Sciatic nerve (tissue), 2 donors: ENCODE results near the gene PIAS4. TPM values are rescaled to one million over a fixed set of nuclear protein-coding genes. Genes with fewer than 3 reads are reported as not detected.
"Not testable (repeated sequence)": the region's sequence is repeated elsewhere in the genome, so short reads cannot be mapped to it uniquely, and the experiment has no call there.

Experiments
- ATAC-seq: fragments of 200-7000 bp; cut with Tn5 transposase; one replicate; pipeline ENCODE4 v1.9.1; 2020; ENCODE audit warnings: mild to moderate bottlenecking, moderate library complexity
- DNase-seq: peaks from one replicate; pipeline ENCODE4 v3.0.0-alpha.2; 2020; ENCODE audit warnings: low spot score
- intact Hi-C: fragments of 100-400 bp; cut with DNase I; formaldehyde crosslinking; loops from one replicate; pipeline ENCODE4 v1.14.2; 2022
- total RNA-seq: library from RNA; stranded (reverse); fragmentation: NEBNext Ultra II Directional; extraction: Animal tissue kit (Norgen Biotek cat#: 25700); gene quantifications from one replicate; pipeline ENCODE4 v1.2.1, GENCODE V29; 2021
- donor health status: DM: no; HTN: no; CAD: no.
- donor health status: DM: no; HTN: no; CAD: no.

The PIAS4 gene
- total RNA-seq, 1 donor from 2014 or later: 33.4 TPM

DNA sequence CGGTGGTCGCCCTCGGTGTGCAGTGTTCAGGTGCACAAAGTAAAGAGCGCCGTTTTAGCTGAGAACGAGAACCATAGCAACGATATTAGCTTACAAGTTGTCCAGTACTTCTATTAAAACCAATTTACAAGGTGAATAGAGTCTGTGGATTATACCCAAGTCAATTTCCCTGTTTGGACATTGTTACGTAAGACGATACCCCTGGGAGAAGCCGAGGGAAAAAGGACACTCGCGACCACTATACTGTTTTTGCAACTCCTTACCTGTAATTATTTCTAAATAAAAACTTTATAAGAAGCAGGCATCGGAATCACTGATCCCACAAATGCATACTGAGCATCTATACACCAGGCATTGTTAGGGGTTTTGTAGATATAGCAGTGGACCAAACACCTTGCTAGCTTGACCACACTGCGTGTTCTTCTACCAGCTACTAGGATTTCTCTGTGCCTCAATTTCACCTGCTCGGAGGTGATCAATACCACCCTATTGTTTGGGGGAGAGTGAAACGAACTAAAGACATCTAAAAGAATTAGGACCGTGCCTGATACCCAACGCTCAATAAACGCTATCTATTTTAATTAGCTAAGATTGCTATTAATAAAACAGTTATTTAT, 21.8 kb upstream of the PIAS4 start:
- intact Hi-C loops: loop anchor here (10.0 kb wide), 1 partner anchor 219 kb away; no protein-coding TSS in a partner anchor
- DNase-seq (no peak), ATAC-seq (no peak)

DNA sequence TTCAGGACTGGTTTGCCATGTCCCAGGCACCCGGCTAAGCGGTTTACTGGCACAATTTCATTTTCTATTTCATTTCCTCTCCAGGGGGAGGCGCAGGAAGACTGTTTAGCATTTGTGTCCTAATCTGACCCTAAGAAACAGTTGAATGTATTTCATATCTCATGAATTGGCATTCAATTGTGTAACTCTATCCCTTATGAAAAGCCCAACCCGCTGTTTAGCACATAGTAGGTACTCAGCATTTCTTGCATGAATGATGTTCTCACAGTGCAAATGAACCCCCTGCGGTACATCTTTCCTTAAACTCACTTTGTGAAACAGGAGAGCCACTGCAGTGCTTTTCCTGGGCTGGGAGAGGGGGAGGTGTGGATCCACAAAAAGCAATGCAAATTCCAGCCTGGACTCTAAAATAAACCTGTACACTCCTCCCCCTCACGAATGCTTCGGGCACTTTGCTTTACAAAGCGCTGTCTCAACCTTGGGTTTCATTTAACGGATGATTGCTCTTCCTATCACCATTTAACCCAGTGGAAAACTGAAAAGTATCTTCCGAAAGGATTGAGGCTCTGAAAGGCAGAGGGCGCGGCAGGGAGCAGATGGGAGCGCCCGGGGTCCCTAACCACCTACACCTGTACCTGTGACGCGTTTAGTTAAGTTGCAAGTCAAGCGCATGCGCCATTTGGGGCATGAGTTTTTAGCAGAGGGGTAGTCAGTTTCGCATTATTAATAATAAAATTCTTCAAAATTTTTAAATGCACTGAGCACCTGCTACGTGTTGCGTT, 21.1 kb upstream of the PIAS4 start:
- peak; percentile 69 for ATAC-seq
- intact Hi-C loops: loop anchor here (10.0 kb wide), 1 partner anchor 218 kb away; no protein-coding TSS in a partner anchor
- DNase-seq: no peak

DNA sequence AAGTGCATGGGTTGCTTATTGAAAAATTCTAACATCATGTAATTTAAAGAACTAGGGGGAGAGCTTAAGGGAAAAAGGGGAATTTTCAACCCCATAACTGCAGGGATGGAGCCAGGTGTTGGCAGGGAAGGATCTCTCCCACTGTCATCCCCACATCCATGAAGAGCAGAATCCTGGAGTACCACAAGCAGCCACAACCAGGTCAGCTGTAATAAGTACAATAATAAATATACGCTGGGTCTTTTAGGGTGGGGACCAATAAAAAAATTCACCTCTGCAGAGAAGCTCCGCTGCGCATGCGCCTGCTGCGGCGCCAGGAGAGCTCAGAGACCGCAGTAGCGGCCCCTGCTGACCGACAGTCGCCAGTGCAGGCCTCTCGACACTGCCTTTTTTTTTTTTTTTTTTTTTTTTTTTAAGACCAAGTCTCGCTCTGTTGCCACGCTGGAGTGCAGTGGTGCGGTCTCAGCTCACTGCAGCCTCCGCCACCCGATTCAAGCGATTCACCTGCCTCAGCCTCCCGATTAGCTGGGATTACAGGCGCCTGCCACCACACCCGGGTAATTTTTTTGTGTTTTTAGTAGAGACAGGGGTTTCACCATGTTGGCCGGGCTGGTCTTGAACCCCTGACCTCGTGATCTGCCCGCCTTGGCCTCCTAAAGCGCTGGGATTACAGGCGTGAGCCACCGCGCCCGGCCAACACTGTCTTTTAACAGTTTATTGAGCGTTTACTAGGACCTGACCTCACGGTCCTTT, 19.7 kb upstream of the PIAS4 start:
- intact Hi-C loops: loop anchor here (10.0 kb wide), 1 partner anchor 217 kb away; no protein-coding TSS in a partner anchor
- ATAC-seq (peak; percentile 22), DNase-seq (peak; percentile 91)

DNA sequence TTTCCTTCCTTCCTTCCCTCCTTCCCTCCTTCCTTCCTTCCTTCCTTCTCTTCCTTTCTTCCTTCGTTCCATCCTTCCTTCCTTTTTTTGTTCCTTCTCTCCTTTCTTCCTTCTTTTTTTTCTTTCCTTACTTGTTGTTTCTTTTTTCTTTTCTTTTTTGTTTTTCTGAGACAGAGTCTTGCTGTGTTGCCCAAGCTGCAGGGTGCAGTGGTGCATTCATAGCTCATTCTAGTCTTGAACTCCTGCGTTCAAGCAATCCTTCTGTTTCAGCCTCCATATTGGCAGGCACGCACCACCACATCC, 16.8 kb upstream of the PIAS4 start:
- DNase-seq: no peak
- ATAC-seq: no peak
- intact Hi-C loops: no loop called here

DNA sequence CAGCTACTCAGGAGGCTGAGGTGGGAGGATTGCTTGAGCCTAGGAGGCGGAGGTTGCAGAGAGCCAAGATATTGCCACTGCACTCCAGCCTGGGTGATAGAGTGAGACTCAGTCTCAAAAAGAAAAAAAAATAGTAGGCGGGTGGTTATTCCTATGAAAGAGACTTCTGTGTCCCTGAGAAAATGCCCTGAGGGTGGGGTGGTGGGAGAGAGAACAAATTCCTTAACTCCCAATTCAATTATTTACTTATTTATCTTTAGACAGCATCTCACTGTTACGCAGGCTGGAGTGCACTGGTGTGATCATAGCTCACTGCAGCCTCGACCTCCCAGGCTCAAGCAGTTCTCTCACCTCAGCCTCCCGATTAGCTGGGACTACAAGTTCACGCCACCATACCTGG, 11.9 kb upstream of the PIAS4 start:
- ATAC-seq (peak; percentile 20), DNase-seq (no peak)
- intact Hi-C loops: no loop called here

DNA sequence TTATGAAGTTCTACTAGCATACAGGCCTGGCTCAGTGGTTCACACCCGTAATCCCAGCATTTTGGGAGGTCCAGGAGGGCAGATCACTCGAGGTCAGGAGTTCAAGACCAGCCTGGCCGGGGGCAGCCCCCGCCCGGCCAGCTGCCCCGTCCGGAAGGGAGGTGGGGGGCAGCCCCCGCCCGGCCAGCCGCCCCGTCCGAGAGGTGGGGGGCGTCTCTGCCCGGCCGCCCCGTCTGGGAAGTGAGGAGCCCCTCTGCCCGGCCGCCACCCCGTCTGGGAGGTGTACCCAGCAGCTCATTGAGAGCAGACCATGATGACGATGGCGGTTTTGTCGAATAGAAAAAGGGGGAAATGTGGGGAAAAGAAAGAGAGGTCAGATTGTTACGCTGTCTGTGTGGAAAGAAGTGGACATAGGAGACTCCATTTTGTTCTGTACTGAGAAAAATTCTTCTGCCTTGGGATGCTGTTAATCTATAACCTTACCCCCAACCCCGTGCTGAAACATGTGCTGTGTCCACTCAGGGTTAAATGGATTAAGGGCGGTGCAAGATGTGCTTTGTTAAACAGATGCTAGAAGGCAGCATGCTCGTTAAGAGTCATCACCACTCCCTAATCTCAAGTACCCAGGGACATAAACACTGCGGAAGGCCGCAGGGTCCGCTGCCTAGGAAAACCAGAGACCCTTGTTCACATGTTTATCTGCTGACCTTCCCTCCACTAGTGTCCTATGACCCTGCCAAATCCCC, 8.7 kb upstream of the PIAS4 start:
- intact Hi-C loops: not testable (repeated sequence)

DNA sequence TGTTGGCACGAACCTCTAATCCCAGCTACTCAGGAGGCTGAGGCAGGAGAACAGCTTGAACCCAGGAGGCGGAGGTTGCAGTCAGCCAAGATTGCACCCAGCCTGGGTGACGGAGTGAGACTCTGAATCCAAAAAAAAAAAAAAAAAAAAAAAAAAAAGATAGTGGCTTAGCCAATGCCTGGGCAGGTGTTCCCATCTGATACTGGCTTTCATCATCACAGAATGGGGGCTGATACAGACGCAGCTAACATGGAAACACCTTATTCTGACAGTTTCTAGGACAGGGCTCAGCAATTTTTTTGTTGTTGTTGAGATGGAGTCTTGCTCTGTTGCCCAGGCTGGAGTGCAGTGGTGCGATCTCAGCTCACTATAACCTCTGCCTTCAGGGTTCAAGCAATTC, 6.7 kb upstream of the PIAS4 start:
- ATAC-seq, intact Hi-C loops: not testable (repeated sequence)

More for the DNA sequence above, 8.7 kb upstream of the PIAS4 start:
- not testable (repeated sequence) for ATAC-seq, DNase-seq

DNA sequence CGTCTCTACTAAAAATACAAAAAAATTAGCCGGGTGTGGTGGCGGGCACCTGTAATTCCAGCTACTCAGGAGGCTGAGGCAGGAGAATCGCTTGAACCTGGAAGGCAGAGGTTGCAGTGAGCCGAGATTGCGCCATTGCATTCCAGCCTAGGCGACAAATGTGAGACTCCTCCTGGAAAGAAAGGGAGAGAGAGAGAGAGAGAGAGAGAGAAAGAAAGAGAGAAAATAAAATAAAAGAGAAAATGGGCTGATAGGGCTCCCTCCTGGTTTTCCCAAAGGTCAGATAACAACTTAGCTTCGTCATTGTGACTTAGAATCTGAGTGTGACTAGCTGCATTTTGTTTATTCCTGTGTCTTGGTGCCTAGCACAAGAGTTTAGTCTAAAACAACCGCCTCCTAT, 2.1 kb upstream of the PIAS4 start:
- ATAC-seq, intact Hi-C loops, DNase-seq: not testable (repeated sequence)

More for the DNA sequence above, 6.7 kb upstream of the PIAS4 start:
- not testable (repeated sequence) for DNase-seq

DNA sequence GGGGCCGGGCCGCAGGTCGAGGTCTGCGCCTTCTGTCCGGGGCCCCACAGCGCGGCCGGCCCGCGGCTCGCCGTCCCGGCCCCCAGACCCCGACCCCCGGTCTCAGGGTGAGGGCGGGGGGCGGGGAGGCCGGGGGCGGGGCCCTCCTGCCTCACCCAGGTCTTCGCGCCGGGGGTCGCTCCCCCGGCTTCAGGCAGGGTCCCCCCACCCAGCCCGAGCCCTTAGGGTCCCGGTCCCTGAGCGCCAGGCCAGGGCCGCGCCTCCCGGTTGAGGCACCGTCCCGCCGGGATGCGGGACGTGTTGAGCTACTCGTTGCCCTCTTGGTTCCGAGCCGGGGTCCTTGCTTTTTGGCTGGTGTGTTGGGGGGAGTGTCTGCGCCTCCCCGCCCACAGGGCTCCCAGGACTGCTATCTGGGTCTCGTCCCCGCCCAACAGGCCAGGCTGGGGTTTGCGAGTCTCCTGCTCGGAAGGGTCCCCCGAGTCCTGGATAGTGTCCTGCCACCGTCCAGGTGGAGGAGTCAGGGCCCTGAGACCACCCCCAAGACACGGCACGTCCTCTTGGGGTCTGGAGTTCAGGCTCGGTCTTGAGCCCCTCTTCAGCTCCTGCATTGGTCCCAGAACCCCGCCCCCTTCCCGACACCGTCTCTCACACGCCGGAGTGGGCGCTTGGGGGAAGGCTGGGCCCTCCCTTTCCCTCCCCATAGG, 452 bp downstream of the PIAS4 start:
- no peak for DNase-seq
- intact Hi-C loops: no loop called here
- peak; percentile 4 for ATAC-seq

DNA sequence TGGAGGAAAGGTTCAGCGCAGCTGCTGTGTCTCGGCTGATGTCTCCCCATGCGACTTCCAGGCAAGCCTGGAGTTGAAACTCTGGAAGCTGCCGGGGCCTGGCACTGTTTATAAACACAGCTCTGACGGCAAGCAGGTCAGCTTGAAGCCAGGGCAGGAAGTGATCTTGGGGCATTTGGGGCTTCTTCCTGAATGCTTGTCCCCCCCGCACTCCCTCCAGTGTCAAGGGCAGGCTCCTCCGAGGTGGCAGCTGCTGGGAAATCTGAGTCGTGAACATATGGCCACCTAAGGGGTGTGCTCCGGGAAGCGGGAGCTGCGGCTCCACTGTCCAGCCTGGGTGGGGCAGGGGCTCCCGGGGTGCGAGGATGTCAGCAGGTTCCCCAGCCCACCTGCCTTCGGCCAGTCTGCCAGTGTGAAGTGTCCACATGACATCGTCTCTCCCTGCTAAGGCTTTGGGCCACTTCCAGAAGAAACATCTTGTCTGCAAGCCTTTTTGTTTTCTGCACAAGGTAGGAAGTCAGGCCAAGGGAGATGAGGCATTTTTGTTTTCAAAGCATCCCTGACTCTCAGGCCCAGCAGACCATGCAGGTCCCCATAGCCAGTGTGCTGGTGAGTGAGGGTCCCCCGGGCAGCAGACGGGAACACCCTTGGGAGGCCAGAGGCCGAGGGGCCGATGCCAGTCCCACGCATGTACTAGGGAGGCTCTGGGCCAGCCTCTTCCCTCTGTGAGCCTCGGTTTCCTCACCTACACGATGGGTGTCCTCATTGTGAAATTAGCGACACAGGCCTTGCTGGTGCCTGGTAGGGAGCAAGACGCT, 2.7 kb downstream of the PIAS4 start:
- intact Hi-C loops: loop anchor here (5.0 kb wide), 1 partner anchor 42 kb away; no protein-coding TSS in a partner anchor
- no peak for ATAC-seq
- no peak for DNase-seq

DNA sequence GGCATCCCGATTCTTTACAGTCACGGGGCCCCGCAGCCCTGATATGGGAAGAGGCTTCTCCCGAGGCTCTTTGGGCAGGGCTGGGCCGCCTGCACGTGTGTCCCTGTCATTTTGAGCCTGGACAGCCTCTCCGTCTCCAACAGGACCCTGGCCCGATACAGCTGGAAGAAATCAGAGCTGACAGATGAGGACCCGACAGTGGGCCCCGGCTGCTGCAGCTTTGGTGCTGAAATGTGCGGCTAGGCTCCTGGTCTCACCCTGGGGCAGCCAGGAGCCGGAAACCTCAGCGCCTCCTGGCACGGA, 3.2 kb downstream of the PIAS4 start:
- intact Hi-C loops: loop anchor here (5.0 kb wide), 1 partner anchor 42 kb away; no protein-coding TSS in a partner anchor
- ATAC-seq (no peak), DNase-seq (no peak)

DNA sequence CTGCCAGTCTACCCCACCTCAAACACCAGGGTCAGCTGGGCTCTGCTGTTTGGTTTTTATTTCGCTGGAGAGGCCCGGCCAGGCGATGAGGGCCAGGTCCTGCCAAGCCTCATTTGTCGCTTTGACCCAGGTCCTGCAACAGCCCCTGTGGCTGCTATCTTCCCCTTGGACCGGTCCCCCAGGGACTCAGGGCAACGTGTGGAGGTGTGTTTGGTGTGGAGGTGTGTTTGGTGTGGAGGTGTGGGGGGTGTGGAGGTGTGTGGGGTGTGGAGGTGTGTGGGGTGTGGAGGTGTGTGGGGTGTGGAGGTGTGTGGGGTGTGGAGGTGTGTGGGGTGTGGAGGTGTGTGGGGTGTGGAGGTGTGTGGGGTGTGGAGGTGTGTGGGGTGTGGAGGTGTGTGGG, 3.9 kb downstream of the PIAS4 start:
- not testable (repeated sequence) for ATAC-seq, DNase-seq
- intact Hi-C loops: loop anchor here (5.0 kb wide), 1 partner anchor 41 kb away; no protein-coding TSS in a partner anchor

DNA sequence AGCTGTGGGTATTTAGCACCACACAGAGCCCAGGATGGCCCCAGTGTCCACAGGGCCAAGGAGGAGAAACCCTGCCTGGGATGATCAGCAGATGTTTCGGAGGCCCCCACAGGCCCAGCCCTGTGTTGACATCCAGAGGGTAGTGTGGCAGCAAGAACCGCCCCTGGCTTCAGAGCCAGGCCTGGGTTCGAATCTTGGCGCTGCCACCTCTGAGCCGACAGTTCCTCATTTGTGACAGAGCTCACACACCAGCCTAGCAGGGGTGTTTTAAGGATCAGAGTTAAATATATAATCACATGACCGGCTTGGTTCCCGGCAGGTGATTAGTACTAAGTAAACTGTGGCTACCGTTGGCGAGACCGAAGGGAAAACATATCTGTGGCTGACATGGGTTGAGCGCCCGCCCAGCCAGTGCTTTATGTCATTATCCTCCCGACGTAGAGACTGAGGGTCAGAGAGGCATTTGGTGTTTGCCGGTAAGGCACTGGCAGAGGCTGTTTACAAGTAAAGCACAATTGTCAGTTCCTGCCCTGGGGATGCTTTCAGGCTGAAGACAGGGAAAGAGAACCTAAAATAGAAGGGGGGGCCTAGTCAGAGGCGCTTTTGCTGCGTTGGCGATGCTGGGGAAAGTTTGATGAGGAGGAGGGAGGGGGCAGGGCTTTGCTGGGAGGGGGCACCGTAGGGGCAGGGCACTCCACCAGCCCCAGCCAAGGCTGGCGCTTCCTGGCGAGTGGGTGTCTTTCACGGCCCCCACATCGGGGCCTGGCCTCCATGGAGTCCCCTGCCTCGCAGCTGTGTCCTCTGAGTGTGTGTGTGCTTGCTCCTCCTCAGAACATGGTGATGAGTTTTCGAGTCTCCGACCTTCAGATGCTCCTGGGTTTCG, 4.8 kb downstream of the PIAS4 start:
- ATAC-seq: no peak
- DNase-seq: no peak
- intact Hi-C loops: loop anchor here (5.0 kb wide), 1 partner anchor 40 kb away; no protein-coding TSS in a partner anchor

DNA sequence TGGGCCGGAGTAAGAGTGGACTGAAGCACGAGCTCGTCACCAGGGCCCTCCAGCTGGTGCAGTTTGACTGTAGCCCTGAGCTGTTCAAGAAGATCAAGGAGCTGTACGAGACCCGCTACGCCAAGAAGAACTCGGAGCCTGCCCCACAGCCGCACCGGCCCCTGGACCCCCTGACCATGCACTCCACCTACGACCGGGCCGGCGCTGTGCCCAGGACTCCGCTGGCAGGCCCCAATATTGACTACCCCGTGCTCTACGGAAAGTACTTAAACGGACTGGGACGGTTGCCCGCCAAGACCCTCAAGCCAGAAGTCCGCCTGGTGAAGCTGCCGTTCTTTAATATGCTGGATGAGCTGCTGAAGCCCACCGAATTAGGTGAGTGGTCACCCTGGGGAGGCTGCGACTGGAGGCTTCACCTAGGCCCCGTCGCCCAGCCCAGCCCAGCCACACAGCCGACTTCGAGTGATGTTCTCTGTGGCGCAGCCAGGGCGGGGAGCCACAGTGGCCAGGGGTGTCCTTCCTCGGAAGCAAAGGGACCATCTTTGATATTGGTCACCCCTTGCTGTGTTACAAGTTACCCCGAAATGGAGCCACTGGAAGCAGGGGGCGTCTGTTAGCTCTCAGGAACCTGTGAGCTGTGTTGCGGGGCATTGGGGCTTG, 5.6 kb downstream of the PIAS4 start:
- ATAC-seq: no peak
- intact Hi-C loops: loop anchor here (5.0 kb wide), 1 partner anchor 39 kb away; no protein-coding TSS in a partner anchor

DNA sequence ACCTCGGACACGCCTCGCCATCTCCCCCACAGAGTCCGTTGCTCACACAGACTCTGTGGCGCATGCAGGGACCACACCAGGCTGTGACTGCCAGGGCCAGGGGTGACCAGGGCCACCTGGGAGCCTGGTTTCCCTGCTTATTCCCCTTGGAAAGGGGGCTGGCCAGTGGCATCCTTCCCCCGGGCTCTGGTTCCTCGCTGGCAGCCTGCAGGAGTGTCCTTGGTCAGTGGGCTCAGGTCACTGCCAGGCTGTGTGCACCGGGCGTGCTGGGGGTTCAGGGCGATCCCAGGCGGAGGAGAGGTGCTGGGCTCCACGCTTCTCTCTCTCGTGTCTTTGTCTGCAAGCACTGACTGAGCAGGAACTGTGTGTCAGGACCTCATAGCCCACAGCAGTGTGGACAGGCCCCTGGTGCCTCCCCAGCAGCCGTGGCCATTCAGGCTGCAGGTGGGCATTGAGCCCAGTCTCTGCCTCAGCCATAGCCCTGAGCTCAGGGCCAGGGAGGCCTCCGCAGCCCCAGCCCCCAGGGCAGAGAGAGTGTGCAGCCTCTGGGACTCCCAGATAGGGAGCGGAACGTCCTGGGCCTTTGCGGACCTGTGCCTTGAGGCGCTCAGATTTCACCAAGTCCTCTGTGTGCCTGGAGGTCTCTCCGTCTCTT, 6.5 kb downstream of the PIAS4 start:
- intact Hi-C loops: loop anchor here (5.0 kb wide), 1 partner anchor 38 kb away; no protein-coding TSS in a partner anchor
- ATAC-seq (peak; percentile 2), DNase-seq (no peak)

More for the DNA sequence above, 5.6 kb downstream of the PIAS4 start:
- DNase-seq: no peak
